ENCODE measurements around the gene SHOC2. TPM values are rescaled to one million over a fixed set of nuclear protein-coding genes. Genes with fewer than 3 reads are reported as not detected.

Gene SHOC2
- total RNA-seq, 1 donor = 98.6 TPM

- Histone ChIP-seq H3K4me3 (ENCODE audit: low read length) (no peak overlapping the region), H3K9me3 (ENCODE audit: low read depth, low read length) (no peaks in the 10 kb centered on the region), H3K27me3 (ENCODE audit: insufficient read depth, low read length) (no peaks in the 10 kb centered on the region), H3K4me1 (ENCODE audit: insufficient read depth, low read length) (no peaks in the 10 kb centered on the region)
Measured at GRCh38 chr10:111018021-111018420, 98.6 kb downstream of the SHOC2 start.

- H3K27me3 ChIP-seq (ENCODE audit: insufficient read depth, low read length) = no peaks in the 10 kb centered on the region
- H3K4me3 ChIP-seq (ENCODE audit: low read length) = no peak overlapping the region
- H3K4me1 ChIP-seq (ENCODE audit: insufficient read depth, low read length) = no peaks in the 10 kb centered on the region
- no peaks in the 10 kb centered on the region for H3K9me3 ChIP-seq (ENCODE audit: low read depth, low read length)
Measured at GRCh38 chr10:111023060-111023459, 103.7 kb downstream of the SHOC2 start.

GRCh38 chr10:111030042-111030750 lies 110.8 kb downstream of the SHOC2 start:
- H3K27me3 ChIP-seq (ENCODE audit: insufficient read depth, low read length) = no peaks in the 10 kb centered on the region
- H3K9me3 ChIP-seq (ENCODE audit: low read depth, low read length) = no peaks in the 10 kb centered on the region
- H3K4me1 ChIP-seq (ENCODE audit: insufficient read depth, low read length) = no peaks in the 10 kb centered on the region
- no peak overlapping the region for H3K4me3 ChIP-seq (ENCODE audit: low read length)

- Histone ChIP-seq H3K4me3 (ENCODE audit: low read length) (no peak overlapping the region), H3K27me3 (ENCODE audit: insufficient read depth, low read length) (no peaks in the 10 kb centered on the region), H3K9me3 (ENCODE audit: low read depth, low read length) (peaks cover 8% of the 10 kb centered on the region), H3K4me1 (ENCODE audit: insufficient read depth, low read length) (no peaks in the 10 kb centered on the region)
Measured at GRCh38 chr10:111034598-111035310, 115.3 kb downstream of the SHOC2 start.

- H3K4me3 ChIP-seq (ENCODE audit: low read length) = no peak overlapping the region
- H3K9me3 ChIP-seq (ENCODE audit: low read depth, low read length) = peaks cover 11% of the 10 kb centered on the region
- no peaks in the 10 kb centered on the region for H3K27me3 ChIP-seq (ENCODE audit: insufficient read depth, low read length)
- no peaks in the 10 kb centered on the region for H3K4me1 ChIP-seq (ENCODE audit: insufficient read depth, low read length)
Measured at GRCh38 chr10:111035542-111035941, 116.1 kb downstream of the SHOC2 start.

GRCh38 chr10:111037858-111038257 lies 118.5 kb downstream of the SHOC2 start:
- no peaks in the 10 kb centered on the region for H3K4me1 ChIP-seq (ENCODE audit: insufficient read depth, low read length)

GRCh38 chr10:111039522-111039921 lies 120.1 kb downstream of the SHOC2 start:
- H3K4me3 ChIP-seq (ENCODE audit: low read length) = no peak overlapping the region
- no peaks in the 10 kb centered on the region for H3K27me3 ChIP-seq (ENCODE audit: insufficient read depth, low read length)
- no peaks in the 10 kb centered on the region for H3K4me1 ChIP-seq (ENCODE audit: insufficient read depth, low read length)
- peaks cover 21% of the 10 kb centered on the region for H3K9me3 ChIP-seq (ENCODE audit: low read depth, low read length)

More at GRCh38 chr10:111037858-111038257, 118.5 kb downstream of the SHOC2 start:
- H3K4me3 ChIP-seq (ENCODE audit: low read length) = no peak overlapping the region
- no peaks in the 10 kb centered on the region for H3K27me3 ChIP-seq (ENCODE audit: insufficient read depth, low read length)
- H3K9me3 ChIP-seq (ENCODE audit: low read depth, low read length) = peaks cover 21% of the 10 kb centered on the region

- Histone ChIP-seq H3K4me1 (ENCODE audit: insufficient read depth, low read length) (no peaks in the 10 kb centered on the region), H3K27me3 (ENCODE audit: insufficient read depth, low read length) (peaks cover 19% of the 10 kb centered on the region), H3K4me3 (ENCODE audit: low read length) (no peak overlapping the region)
Measured at GRCh38 chr10:111057006-111057405, 137.6 kb downstream of the SHOC2 start.

More at GRCh38 chr10:111057006-111057405, 137.6 kb downstream of the SHOC2 start:
- H3K9me3 ChIP-seq (ENCODE audit: low read depth, low read length) = peaks cover 22% of the 10 kb centered on the region

Other genes starting within 250 kb of the SHOC2 start
- gene PDCD4, start 47.7 kb upstream of the SHOC2 start, total RNA-seq = 330 TPM
- 33.0 TPM for gene BBIP1, start 424 bp upstream of the SHOC2 start, total RNA-seq
- 0.21 TPM for gene ADRA2A, start 157.4 kb downstream of the SHOC2 start, total RNA-seq

Measured in mononuclear cell (primary cell).